SK-N-SH (cell line): ENCODE measurements around the gene THAP3.

Source experiments
- CTCF ChIP-seq: fragments of 200-600 bp; sonication (generic); IDR thresholded peaks from 2 replicates; pipeline ENCODE4 v1.6.1; 2017; ENCODE audit warnings: antibody characterized with exemption, mild to moderate bottlenecking, moderate library complexity
- EP300 ChIP-seq, 2 experiments: IDR thresholded peaks; 2 replicates each; pipeline versions ENCODE4 v1.4.0 to v1.6.1; 2012; ENCODE audit warnings: borderline replicate concordance in 1 of 2, low read depth in 1 of 2, low read length in 1 of 2
- EZH2phosphoT487 ChIP-seq: fragments of 200-600 bp; sonication (generic); IDR thresholded peaks from 2 replicates; pipeline ENCODE4 v1.6.1; 2017; ENCODE audit warnings: low read depth, mixed run types, mild to moderate bottlenecking, antibody characterized with exemption, moderate library complexity, borderline replicate concordance
- FOXM1 ChIP-seq: IDR thresholded peaks from 2 replicates; pipeline ENCODE4 v1.4.0; 2012; ENCODE audit warnings: low read depth, mild to moderate bottlenecking
- GABPA ChIP-seq: IDR thresholded peaks from 2 replicates; pipeline ENCODE4 v1.4.0; 2012; ENCODE audit warnings: low read depth, mild to moderate bottlenecking
- MAX ChIP-seq: IDR thresholded peaks from 2 replicates; pipeline ENCODE4 v1.4.0; 2012; ENCODE audit warnings: low read depth
- MEF2A ChIP-seq: IDR thresholded peaks from 2 replicates; pipeline ENCODE4 v1.4.0; 2012; ENCODE audit warnings: low read depth, borderline replicate concordance
- MXI1 ChIP-seq: IDR thresholded peaks from 2 replicates; pipeline ENCODE4 v1.6.1; 2012; ENCODE audit warnings: mild to moderate bottlenecking, low read depth, low read length, improper control_type of control experiment
- POLR2AphosphoS5 ChIP-seq: IDR thresholded peaks from 2 replicates; pipeline ENCODE4 v1.6.1; 2012; ENCODE audit warnings: low read depth, low read length
- RAD21 ChIP-seq: IDR thresholded peaks from 2 replicates; pipeline ENCODE4 v1.6.1; 2012; ENCODE audit warnings: mild to moderate bottlenecking, low read length
- REST ChIP-seq: IDR thresholded peaks from 2 replicates; pipeline ENCODE4 v1.6.1; 2012; ENCODE audit warnings: mild to moderate bottlenecking, low read depth, low read length, moderate library complexity
- RFX5 ChIP-seq: IDR thresholded peaks from 2 replicates; pipeline ENCODE4 v1.6.1; 2012; ENCODE audit warnings: mild to moderate bottlenecking, improper control_type of control experiment, low read length
- SIN3A ChIP-seq: IDR thresholded peaks from 2 replicates; pipeline ENCODE4 v1.6.1; 2012; ENCODE audit warnings: low read depth, mild to moderate bottlenecking, low read length, moderate library complexity, borderline replicate concordance

DNA sequence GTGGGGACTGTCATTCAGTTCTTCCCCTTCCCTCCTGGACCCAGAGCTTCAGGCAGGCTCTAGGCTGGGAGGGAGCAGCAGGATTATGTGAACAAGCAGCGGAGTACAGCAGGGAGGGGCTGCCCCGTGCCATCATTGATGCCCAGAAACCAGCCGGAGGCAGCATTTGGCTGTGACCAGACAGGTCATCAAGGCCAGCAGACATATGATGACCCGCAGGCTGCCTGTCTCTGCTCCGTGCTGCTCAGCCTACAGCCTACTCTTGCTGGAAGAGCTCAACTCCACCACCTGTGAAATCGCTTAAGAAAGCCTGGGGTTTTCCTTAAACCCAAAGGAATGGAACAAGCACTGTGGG lies 26.9 kb upstream of the THAP3 start:
- no peak for TF ChIP-seq MAX
- no peak for TF ChIP-seq MEF2A
- no peak for TF ChIP-seq MXI1
- no peak for TF ChIP-seq EZH2phosphoT487
- no peak for TF ChIP-seq RFX5
- TF ChIP-seq EP300 (IDR thresholded peaks at IDR 0.05; ENCODE audit: borderline replicate concordance in 1 of 2, low read depth in 1 of 2, low read length in 1 of 2) = no peak
- no peak for TF ChIP-seq CTCF
- no peak for TF ChIP-seq SIN3A
- no peak for TF ChIP-seq FOXM1
- TF ChIP-seq POLR2AphosphoS5 = no peak
- no peak for TF ChIP-seq GABPA
- TF ChIP-seq RAD21 = no peak
- TF ChIP-seq REST = no peak
